Measurements from ENCODE around the gene IL1RL1.

DNA sequence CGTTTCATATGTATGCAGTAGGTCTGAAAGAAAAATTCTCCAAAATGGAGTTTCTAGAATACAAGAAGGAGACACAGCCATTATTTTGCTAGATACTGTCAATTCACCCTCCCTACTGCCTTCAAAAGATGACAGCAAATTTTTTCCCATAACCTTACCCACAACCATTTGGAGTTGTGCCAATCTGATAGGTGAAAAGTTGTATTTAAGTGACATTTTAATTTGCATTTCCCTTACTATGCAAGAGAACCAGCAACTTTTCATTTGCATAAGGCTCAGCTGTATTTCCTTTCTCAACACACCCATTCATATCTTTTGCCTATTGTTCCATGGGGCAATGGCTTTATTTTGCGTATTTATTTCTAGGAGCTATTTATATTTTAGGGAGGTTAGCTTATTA is 80.2 kb downstream of the IL1RL1 start:
- no peak for TF ChIP-seq POLR2AphosphoS5 (IDR thresholded peaks at IDR 0.05; ENCODE audit: low read depth, low read length)
- TF ChIP-seq, protein P1, sequence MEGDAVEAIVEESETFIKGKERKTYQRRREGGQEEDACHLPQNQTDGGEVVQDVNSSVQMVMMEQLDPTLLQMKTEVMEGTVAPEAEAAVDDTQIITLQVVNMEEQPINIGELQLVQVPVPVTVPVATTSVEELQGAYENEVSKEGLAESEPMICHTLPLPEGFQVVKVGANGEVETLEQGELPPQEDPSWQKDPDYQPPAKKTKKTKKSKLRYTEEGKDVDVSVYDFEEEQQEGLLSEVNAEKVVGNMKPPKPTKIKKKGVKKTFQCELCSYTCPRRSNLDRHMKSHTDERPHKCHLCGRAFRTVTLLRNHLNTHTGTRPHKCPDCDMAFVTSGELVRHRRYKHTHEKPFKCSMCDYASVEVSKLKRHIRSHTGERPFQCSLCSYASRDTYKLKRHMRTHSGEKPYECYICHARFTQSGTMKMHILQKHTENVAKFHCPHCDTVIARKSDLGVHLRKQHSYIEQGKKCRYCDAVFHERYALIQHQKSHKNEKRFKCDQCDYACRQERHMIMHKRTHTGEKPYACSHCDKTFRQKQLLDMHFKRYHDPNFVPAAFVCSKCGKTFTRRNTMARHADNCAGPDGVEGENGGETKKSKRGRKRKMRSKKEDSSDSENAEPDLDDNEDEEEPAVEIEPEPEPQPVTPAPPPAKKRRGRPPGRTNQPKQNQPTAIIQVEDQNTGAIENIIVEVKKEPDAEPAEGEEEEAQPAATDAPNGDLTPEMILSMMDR (IDR thresholded peaks at IDR 0.05) = no peak
- TF ChIP-seq SIN3A (IDR thresholded peaks at IDR 0.05; ENCODE audit: borderline replicate concordance, insufficient read depth, low read depth, low read length) = no peak
- TF ChIP-seq, protein P2, sequence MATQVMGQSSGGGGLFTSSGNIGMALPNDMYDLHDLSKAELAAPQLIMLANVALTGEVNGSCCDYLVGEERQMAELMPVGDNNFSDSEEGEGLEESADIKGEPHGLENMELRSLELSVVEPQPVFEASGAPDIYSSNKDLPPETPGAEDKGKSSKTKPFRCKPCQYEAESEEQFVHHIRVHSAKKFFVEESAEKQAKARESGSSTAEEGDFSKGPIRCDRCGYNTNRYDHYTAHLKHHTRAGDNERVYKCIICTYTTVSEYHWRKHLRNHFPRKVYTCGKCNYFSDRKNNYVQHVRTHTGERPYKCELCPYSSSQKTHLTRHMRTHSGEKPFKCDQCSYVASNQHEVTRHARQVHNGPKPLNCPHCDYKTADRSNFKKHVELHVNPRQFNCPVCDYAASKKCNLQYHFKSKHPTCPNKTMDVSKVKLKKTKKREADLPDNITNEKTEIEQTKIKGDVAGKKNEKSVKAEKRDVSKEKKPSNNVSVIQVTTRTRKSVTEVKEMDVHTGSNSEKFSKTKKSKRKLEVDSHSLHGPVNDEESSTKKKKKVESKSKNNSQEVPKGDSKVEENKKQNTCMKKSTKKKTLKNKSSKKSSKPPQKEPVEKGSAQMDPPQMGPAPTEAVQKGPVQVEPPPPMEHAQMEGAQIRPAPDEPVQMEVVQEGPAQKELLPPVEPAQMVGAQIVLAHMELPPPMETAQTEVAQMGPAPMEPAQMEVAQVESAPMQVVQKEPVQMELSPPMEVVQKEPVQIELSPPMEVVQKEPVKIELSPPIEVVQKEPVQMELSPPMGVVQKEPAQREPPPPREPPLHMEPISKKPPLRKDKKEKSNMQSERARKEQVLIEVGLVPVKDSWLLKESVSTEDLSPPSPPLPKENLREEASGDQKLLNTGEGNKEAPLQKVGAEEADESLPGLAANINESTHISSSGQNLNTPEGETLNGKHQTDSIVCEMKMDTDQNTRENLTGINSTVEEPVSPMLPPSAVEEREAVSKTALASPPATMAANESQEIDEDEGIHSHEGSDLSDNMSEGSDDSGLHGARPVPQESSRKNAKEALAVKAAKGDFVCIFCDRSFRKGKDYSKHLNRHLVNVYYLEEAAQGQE (IDR thresholded peaks at IDR 0.05; ENCODE audit: insufficient read depth in 1 of 2, low read depth in 2 of 2, low read length in 1 of 2) = no peak

Measured in Panc1 (cell line).